Putamen (tissue), 1 donor: Measurements from ENCODE around the gene PAX7.
"Not testable (repeated sequence)": the region's sequence is repeated elsewhere in the genome, so short reads cannot be mapped to it uniquely, and the experiment has no call there.

ENCODE experiments used
- DNase-seq: peaks from one replicate; pipeline ENCODE4 v3.0.0-alpha.2; 2016; ENCODE audit warnings: low spot score

PAX7 gene

DNA sequence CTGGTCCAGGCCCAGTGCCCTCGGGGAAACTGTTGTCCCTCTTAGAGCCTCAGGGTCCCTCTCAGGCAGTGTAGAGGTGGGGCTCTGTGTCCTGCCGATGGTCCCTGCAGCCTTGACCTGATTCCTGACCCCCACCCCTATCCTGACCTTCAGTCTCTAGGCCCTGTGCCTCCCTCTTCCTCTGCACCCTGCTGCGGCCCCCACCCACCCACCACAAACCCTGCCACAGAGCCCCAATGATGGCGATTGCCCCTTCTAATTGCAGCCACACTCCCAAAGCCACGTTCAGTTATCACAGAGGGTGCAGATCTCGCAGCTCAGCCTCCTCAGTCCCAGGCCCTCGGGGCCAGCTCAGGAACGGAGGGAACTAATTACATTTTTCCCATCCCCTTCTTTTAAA, 99.7 kb downstream of the PAX7 start:
- no peak for DNase-seq

DNA sequence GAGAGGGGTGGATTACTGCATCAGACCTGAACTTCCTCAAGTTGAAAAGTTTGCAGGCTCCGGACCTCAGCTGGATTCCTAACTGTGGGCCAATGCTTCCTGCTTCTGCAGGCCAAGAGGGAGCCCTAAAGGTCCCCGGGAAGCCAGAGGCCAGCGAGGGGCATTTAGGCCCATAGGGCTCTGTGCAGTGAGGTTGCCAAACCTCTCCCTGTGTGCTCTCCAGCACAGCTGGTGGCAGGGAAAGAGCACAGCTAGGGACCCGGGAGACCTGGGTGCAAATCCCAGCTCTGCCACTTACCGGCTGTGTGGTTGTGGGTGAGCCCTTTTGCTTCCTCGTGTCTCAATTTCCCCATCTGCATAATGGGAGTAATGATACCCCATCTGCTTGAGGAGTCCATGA, 100.5 kb downstream of the PAX7 start:
- DNase-seq: no peak

DNA sequence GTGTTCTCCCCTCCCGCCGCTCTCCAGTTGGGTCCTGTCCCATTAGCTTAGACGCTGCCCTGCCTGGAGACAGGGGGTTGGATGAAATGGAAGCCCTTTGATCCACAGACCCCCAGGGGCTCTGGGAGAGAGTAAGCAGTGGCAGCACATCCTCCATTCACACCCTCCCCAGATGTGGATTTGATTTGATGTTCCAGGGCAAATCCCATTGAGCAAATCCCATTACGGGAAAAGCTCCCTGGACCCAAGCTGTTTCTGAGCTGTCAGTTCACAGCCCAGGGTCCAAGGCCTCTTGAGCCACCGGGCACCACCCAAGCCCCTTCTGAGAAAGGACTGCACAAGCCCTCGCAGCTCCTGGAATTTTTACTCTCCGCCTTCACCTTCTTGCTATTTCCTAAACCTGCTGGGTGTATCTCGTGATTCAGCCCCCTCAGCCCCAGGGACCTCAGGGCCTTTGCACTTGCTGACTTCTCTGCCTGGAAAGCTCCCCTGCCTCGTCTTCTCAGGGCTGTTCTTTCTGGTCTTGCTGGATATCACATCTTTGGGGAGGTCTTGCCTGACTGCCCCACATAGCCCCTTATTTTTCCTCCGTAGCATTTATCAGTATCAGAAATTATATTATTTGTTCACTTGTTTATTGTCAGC, 101.1 kb downstream of the PAX7 start:
- DNase-seq: no peak

DNA sequence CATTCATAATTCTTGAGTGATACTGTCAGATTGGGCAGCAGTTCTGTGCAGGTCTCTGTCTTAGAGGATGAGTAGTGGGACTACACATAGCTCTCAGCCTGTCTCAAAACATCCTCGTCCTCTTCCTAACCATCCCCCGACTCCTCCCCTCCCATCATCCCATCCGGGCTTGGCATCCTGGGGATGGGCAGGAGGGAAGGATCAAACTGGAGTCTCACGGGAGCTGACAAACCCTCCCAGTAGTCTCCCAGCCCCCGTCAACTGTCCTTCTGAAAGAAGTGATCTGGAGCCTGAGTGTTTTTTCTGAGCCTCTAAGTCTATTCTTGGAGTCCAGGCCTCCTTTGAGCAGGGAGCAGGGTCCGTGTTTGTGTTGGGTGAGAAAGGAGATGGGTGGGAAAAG, 102.0 kb downstream of the PAX7 start:
- DNase-seq: no peak

DNA sequence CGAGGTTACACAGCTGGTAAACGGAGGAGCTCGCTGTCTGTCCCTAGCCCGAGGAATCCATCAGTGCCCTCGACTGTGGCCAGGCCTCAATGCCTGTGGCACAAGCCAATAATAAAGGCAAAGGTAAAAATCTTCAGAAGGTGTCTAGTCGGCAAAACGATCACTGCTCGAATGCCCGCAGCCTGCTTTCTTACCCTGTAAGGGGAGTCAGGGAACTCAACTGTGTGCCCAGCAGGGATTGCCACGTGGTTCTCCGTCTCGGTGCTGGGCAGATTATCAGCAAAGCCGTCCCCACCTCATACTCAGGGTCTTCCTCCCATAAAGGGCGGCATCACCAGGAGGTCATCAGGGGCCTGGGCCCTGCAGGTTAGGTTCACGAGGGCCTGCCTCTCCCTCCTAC, 103.4 kb downstream of the PAX7 start:
- DNase-seq: no peak

DNA sequence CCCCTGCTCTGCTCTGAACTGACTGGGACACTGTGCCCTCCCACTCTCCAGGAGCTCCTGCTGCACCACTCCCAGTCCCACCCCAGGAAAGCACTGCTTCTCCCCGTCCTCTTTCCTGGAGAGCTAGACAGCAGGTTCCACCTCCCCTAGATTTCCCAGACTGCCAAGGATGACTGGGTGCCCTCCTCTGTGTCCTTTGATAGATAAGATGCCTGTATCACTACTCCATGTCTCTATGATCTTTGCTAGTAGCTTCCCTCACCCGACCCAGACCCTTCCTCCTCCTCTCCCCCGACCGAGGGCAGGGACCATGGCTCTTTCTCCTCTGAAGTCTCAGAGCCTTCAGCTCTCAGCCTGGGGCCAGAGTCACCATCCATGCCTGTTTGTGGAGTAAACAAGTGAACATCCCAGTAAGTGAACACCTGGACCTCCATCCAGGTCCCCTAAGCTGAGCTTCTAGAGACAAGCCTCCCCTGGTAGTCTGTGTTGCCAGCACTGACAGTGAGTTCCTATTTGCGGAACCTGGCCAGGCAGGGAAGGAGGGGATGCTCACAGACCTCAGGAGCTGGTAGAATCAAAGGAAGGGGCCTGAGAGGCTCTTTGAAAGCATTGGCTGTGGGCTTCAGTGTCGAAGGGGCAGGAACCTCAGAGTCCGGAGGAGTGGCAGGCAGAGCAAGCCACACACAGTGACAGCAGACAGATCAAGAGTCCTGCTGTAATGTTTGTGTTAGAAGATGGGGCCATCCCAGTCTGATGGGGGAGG, 104.0 kb downstream of the PAX7 start:
- DNase-seq: no peak

DNA sequence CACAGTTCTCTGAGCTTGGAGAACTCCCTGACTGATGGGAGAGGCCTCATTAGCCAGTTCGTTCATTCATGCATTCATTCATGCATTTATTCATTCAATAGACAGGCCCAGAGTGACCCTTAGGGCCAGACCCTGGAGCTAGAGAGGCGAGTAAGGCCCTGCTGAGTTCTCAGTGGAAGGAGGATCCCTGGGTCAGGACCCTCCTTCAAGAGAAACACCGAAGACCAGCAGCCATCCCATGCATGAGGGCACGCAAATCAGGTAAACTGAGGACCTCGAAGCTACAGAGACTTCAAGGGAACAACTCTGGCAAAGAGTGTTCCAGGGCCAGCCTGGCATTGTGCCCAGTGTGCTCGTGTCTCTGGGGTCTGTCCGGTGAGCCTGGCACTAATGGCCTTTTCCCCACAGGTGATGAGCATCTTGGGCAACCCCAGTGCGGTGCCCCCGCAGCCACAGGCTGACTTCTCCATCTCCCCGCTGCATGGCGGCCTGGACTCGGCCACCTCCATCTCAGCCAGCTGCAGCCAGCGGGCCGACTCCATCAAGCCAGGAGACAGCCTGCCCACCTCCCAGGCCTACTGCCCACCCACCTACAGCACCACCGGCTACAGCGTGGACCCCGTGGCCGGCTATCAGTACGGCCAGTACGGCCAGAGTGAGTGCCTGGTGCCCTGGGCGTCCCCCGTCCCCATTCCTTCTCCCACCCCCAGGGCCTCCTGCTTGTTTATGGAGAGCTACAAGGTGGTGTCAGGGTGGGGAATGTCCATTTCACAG, 104.8 kb downstream of the PAX7 start:
- no peak for DNase-seq

DNA sequence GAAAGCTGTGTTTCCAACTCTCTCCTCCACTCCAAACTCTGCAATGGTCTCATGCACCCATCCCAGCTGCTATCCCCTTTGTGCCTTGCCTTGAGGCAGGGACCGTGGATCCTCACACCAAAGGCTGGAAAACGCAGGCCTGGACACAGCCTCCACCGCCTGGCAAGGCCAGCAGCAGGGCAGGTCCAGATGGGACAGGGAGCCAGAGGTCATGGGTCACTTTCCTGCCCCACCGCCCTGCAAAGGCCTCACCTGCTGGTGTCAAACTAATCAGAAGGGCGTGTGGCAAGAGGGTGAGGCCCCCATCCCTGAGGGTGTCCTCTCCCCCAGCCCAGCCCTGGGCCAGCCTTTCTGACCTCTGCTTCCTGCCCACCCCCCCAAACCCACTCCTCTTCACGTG, 106.3 kb downstream of the PAX7 start:
- no peak for DNase-seq

DNA sequence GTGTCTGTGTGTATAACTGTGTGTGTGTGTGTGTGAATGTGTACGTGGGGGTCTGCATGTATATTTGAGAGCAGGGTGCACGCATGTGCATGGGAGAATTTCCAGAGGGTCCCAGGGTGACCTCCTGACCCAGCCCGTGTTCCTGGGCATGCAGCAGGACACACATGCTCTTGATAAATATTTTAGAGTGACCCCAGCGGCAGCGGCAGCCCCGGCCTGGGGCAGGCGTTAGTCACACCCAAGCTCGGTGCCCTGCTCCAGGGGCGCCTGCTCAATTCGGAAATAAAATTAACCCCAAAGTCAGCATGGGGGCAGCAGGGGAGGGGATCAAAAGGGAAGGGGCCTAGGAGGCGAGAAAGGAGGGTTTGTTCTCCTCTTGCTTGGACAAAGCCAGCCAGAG, 107.5 kb downstream of the PAX7 start:
- DNase-seq: no peak

DNA sequence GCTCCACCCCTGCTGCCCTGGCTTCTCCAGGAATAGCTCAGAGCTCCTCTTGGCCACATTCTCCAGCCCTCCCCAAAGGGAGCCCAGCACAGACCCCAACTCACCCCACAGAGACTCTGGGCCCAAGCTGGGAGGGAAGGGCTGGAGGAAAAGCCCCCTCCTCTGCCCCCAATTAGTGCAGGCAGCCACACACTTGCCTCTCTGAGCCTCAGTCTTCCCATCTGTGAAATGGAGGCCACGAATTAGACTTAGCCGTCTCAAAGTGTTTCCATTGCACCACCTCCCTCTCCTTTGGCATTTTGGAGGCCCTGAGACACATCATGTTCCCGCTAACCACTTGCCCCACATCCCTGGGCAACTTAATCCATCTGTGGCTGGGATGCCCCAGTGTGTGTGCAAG, 108.0 kb downstream of the PAX7 start:
- DNase-seq: no peak

DNA sequence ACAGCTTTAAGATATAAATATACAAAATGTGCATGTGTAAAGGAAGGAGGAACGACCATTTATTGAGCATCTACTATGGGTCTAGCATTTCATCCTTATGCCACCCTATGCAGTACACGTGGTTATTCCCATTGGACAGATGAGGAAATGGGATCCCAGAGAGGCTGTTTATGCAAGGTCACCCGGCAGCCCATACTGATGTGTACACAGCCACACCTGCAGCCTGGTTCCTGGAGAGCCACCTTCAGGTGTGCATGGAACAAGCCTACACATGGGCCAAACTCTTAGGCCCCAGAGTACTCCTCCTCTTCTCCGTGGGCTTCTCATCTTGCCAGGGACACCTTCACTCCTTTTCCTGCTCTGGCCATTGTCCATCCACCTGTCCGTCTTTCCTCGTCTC, 108.8 kb downstream of the PAX7 start:
- no peak for DNase-seq

DNA sequence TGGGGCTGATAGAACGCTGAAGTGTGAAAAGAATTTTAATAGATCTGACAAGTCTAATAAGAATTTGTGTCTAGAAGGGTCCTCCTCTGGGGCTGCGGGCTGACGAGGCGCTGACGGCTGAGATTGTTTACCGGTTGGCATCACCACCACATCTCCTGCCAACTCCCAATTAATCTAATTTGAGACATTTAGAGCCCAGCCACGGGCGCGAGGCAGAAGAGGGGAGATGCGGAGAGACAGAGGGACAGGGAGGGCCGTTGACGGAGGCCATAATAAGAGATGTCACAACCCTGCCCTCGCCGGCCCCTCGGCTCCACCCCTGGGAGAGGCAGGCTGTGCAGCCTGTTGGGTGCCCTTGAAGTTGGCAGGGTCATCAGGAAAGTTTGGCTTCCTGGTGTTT, 109.3 kb downstream of the PAX7 start:
- no peak for DNase-seq

DNA sequence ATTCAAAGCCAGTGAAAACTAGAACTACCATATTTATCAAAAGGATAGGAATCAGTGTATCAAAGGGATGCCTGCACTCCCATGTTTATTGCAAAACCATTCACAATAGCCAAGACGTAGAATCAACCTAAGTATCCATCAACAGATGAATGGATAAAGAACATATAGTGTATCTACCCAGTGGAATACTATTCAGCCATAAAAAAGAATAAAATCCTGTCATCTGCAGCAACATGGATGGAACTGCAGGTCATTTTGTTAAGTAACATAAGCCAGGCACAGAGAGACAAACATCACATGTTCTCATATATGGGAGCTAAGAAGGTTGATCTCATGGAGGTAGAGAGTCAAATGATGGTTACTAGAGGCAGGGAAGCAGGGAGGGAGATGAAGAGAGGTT, 110.0 kb downstream of the PAX7 start:
- no peak for DNase-seq

DNA sequence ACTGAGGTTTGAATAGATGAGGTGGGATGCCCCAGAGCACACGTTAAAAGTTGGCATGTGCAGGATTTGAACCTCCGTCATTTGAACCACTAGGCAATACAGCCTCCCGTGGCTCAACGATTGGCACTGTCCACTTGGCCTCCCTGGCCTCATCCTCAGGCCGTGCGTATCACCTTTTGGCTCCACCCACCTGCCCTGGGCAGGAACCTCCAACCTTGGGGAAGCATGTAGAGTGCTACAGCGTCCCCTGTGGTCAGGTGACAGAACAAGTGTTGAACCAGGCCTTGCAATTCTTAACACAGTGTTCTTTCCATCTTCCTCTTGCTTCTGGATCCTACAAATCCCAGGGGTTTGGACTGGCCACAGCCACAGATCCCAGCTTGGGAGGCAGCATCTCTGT, 112.6 kb downstream of the PAX7 start:
- DNase-seq: no peak

DNA sequence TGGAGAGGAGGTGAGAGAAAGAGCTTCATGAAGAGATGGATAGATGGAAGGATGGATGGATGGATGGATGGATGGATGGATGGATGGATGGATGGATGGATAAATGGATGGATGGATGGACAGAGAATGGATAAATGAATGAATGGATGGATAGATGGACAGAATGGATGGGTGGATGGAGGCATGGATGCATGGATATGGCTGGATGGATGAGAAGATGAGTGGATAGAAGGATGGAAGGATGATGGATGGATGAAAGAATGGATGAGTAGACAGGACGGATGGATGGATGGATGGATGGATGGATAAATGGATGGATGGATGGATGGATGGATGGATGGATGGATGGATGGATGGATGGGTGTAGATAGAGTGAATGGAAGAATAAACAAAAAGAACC, 113.7 kb downstream of the PAX7 start:
- DNase-seq: not testable (repeated sequence)

DNA sequence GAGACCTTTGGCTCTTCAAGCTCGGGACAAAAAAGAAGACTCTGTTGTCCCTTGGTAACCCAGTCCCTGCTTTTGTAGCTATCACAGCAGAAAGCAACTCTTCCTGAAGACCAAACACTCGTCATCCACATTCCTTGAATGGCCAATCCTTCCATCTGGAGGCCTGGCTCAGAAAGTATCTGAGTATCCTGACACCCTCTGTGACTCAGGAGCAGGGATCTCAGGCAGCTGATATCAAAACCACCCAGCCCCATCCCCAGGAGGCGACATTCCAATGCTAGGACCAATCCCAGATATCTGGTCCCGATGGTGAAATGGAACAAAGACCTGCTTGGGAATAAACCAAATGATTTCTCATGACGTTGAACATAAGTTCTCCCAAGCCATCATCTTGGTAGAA, 116.3 kb downstream of the PAX7 start:
- no peak for DNase-seq

DNA sequence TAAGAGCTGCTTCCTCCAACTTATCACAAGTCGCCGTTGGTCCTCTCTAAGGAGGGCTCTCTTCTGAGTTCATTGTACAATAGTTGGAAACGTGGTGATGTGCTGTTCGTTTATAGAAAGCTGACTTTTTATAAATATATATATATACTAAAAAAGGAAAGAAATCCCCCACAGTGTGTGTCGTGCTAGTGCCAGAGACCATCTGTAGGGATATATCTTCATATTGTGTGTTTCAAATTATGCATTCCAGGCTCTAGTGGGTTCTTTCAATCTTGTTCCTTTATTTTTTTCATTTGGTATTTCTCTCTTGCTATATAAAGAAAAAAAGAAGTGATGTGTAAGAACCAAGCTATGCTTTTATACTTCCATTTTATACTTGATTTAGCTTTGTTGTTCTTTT, 117.0 kb downstream of the PAX7 start:
- no peak for DNase-seq

DNA sequence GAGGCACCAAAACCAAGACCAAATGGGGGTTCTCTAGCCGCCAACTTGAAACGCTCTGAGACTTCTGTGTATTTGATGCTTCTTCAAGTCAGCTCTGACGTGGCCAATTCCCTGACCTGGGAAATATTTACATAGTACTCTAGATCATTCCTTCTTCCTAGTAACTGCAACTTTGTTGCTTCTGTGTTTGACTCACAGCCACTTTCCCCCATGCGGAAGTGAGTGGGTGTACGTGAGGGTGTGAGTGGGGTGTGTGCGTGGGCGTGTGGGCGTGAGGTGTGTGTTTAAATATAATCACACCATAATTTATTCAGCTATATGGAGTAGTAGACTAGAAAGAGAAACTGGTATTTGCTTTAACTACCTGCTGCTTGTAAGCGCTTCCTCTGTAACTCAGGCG, 117.8 kb downstream of the PAX7 start:
- DNase-seq: no peak

DNA sequence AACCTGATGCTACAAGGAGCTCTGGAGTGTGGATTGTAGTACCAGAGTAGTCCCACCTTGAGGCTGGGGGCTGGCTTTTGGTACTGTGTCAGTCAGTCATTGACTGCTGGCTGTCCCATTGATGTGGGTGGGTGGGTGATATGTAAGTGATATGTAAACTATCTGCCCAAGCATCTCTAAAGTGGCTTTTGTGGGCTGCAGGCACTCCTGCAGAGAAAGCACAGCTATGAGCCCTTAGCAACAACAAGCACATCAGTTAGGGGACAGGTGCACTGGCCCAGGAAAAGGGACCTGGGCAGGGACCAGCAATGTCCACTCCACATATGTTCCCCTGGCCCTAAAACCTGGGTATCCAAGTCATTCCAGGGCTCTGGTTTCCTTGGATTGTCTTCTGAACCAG, 118.9 kb downstream of the PAX7 start:
- DNase-seq: no peak

DNA sequence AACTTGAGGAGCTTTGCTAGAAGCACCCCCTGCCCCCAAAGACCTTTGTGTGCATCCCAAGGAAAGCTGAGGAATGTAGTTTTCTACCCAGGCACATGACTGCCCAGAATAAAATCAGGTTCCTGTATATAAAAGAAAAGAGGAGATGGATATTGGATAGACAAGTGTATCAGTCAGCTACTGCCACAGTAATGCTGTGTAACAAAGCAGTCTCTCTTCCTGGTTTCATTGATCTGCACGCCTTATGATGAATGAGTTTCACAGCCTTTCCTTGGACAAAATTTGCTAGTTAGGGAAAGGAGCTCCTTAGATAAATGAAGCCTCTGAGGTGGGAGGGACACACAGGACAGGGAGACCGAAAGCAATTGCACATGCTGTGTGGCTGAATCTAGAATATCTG, 120.0 kb downstream of the PAX7 start:
- no peak for DNase-seq

DNA sequence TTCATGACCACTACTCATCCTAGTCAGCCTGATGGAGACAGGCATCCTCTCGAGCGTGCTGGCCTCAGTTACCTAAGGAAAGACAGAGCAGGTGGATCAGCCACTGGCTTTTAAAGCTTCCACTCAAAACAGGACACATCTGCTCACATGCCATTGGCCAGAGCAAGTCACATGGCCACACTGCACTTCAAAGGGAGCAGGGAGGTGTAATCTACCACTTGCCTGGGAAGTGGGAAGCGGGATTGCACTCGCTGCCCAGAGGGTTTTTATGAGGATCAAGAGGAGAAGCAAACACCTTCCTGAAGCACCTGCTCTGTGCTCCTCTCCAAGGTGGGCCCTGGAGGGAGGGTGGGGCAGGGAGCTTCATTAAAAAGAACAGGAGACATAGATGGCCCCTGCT, 120.8 kb downstream of the PAX7 start:
- DNase-seq: no peak

DNA sequence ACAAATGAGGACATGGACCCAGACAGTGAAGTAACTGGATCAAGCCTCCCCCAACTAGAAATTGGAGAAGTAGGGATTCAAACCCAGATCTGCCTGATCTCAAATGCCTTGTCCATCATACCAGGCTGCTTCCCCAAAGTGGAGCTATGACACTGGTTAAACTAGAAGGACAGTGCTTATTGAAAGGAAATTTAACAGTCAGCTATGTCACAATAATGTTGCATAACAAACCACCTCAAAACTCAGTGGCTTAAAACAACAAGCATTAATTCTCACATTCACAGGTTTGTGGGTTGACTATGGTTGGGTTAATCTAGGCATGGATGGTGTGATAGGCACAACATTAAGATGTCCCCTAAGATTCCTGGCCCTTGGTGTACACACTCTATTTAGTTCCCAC, 121.8 kb downstream of the PAX7 start:
- DNase-seq: no peak

DNA sequence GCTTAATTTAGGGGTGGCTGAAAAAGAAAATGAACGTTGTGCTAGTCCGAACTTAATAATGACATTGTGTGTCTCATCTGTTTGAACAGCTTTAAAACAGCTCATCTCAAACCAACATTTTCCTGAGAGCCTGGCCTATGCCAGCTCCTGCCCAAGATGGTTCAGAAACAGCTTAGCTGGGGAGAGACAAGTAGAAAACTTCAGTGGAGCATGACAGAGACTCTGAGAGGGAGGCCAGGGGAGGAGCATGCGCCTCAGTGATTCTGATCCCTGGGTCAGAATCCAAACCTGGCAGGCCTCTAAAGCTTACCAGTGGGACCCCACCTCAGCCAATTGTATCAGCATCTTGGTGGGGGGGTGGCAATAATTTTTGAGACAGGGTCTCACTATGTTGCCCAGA, 129.5 kb downstream of the PAX7 start:
- no peak for DNase-seq
